Psoas muscle (tissue), 8 donors: ENCODE measurements around the gene AGPAT4. TPM values are rescaled to one million over a fixed set of nuclear protein-coding genes. Genes with fewer than 3 reads are reported as not detected.

Source experiments
- ATAC-seq, 4 donors: fragments of 200-7000 bp; cut with Tn5 transposase; one replicate each; pipeline ENCODE4 v1.9.1; 2020; ENCODE audit warnings: moderate library complexity in 3 of 4, mild to moderate bottlenecking in 2 of 4
- DNase-seq, 2 donors: peaks; one replicate each; pipeline ENCODE4 v3.0.0-alpha.2; 2020
- H3K27ac ChIP-seq: fragments of 200-600 bp; one replicate; pipeline ENCODE4 v1.8.0; 2022
- H3K27me3 ChIP-seq, 3 donors: fragments of 200-600 bp in 1 of 3; one replicate each; pipeline versions ENCODE4 v1.6.1 to v1.8.0; 2013 to 2022; ENCODE audit warnings: low read length in 2 of 3, mild to moderate bottlenecking in 2 of 3, moderate library complexity in 1 of 3; ENCODE audit not compliant: insufficient read depth in 3 of 3
- H3K36me3 ChIP-seq, 2 donors: fragments of 200-600 bp in 1 of 2; one replicate each; pipeline versions ENCODE4 v1.6.1 to v1.8.0; 2013 to 2022; ENCODE audit warnings: low read depth in 1 of 2, mild to moderate bottlenecking in 1 of 2, moderate library complexity in 1 of 2; ENCODE audit not compliant: insufficient read depth in 1 of 2
- H3K4me1 ChIP-seq: fragments of 200-600 bp; one replicate; pipeline ENCODE4 v1.8.0; 2022
- H3K4me3 ChIP-seq: fragments of 200-600 bp; one replicate; pipeline ENCODE4 v1.8.0; 2022; ENCODE audit warnings: mild to moderate bottlenecking
- H3K9me3 ChIP-seq: fragments of 200-600 bp; one replicate; pipeline ENCODE4 v1.8.0; 2022
- CTCF ChIP-seq: fragments of 200-600 bp; IDR thresholded peaks from one replicate; pipeline ENCODE4 v1.8.0; 2022; ENCODE audit warnings: antibody characterized with exemption
- WGBS, 3 donors: extraction: QIAGEN DNeasy Blood & Tissue Kit; methylation state at CpG; one replicate each; pipeline versions ENCODE4 v1.1.6 to v1.1.7; 2013; 5-methylcytosine and 5-hydroxymethylcytosine counted together
- intact Hi-C, 2 donors: fragments of 100-400 bp; cut with DNase I; formaldehyde crosslinking; loops; one replicate each; pipeline versions ENCODE4 v1.11.0 to v1.14.2; 2022
- polyA plus RNA-seq, 3 donors: library from polyadenylated mRNA; stranded (reverse); fragments of 200-250 nt; gene quantifications; one replicate each; pipeline ENCODE4 v1.2.3, GENCODE V29; 2013
- total RNA-seq, 4 donors: library from RNA; stranded (reverse); fragmentation: NEBNext Ultra II Directional in 2 of 4; extraction: Animal tissue kit (Norgen Biotek cat#: 25700) in 2 of 4; gene quantifications; one replicate each; pipeline versions ENCODE4 v1.2.1 to v1.2.4, GENCODE V29; 2021 to 2023
- donor health status: healthy with polysubstance abuse.
- donor health status: DM: no; HTN: no; CAD: no; lungs with moderate emphysema.
- donor health status: Bipolar disorder and iron deficiency.
- donor health status: healthy.
- donor health status: DM: yes; HTN: yes; CAD: no.
- donor health status: DM: no; HTN: no; CAD: no.
- donor health status: DM: no; HTN: no; CAD: no.
- donor health status: DM: yes; HTN: yes; CAD: no.

AGPAT4 gene
- total and polyA plus RNA-seq, 7 donors, result 0.18 to 1.7 (median 0.59) TPM

DNA sequence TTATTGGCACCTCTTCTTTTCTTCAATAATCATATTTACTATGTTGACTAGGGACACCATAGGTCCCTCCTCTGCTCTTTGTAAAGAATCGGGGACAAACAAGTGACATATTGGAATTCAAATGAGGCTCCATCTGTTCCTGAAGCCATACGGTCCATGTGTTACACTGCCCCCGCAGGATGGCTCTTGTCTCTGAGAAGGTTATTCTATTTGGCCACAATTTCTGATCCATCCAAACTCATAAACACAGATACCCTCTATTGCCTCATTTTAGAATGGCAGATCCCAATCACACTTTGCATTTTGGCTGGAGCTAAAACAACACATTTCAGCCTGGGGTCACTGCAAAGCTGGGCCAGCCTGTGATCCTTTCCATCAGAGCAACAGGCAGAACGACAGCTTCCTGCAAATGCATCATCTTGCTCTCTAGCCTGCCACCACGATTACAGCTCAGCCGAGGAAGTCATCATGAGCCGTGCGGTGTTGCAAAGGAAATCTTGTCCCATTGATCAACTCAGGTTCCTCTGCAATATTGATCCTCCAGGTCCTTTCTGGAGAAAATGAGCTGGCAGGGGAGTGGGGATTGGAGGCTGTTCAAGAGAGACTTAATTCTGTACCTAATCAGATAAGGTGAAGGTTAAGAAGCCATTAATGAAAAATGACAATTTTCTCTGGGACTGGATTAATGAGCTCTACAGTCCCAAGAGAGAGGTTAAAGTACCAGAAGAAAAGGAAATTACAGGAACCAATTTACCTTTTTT lies 73.1 kb downstream of the AGPAT4 start:
- intact Hi-C loops, result no loop called here
- ATAC-seq (no peak), DNase-seq (no peak)
- Histone ChIP-seq H3K9me3 (no peaks in the 10 kb centered on the region), H3K27ac (no peak overlapping the region), H3K27me3 (no peaks in the 10 kb centered on the region), H3K4me3 (no peak overlapping the region), H3K36me3 (no peaks in the 10 kb centered on the region), H3K4me1 (no peaks in the 10 kb centered on the region)
- no peak for TF ChIP-seq CTCF
- WGBS, 3 donors, result 66 to 78% (median 68%) methylated on average over 8 of the region's 8 CpGs

DNA sequence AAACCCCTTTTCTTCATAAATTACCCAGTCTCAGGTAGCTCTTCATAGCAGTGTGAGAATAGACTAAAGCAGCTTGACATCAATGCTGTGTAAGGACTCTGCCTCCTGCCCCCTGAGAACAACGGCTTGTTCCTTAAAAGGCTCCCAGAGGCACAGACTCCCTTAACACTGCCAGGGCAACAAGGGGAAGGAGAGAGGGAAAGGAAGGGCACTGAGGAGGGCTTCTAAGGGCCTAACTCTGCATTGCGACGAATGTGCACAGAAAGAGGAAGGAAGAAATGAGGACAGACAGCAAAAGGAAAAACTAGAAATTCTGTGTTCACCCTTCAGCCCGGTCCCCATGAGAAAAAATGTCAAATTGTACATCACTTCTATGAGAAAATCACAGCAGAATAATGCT lies 74.0 kb downstream of the AGPAT4 start:
- no peak overlapping the region for H3K27ac ChIP-seq
- no peaks in the 10 kb centered on the region for H3K36me3 ChIP-seq
- H3K4me3 ChIP-seq, result no peak overlapping the region
- no peak for TF ChIP-seq CTCF
- WGBS, 3 donors, result 88 to 93% (median 88%) methylated on average over 4 of the region's 4 CpGs
- no peaks in the 10 kb centered on the region for H3K27me3 ChIP-seq
- ATAC-seq (no peak), DNase-seq (no peak)
- intact Hi-C loops, result no loop called here
- H3K9me3 ChIP-seq, result no peaks in the 10 kb centered on the region
- no peaks in the 10 kb centered on the region for H3K4me1 ChIP-seq

GRCh38 chr6:161198783-161199460 lies 74.9 kb downstream of the AGPAT4 start:
- intact Hi-C loops, result no loop called here
- Histone ChIP-seq H3K9me3 (no peaks in the 10 kb centered on the region), H3K27me3 (no peaks in the 10 kb centered on the region), H3K27ac (no peak overlapping the region), H3K36me3 (no peaks in the 10 kb centered on the region), H3K4me1 (no peaks in the 10 kb centered on the region), H3K4me3 (no peak overlapping the region)
- 92 to 95% (median 92%) methylated on average over 9 of the region's 9 CpGs for WGBS, 3 donors
- no peak for TF ChIP-seq CTCF
- ATAC-seq (no peak), DNase-seq (no peak)

GRCh38 chr6:161198176-161198575 lies 75.7 kb downstream of the AGPAT4 start:
- H3K4me1 ChIP-seq, result no peaks in the 10 kb centered on the region
- H3K27ac ChIP-seq, result no peak overlapping the region
- no peak for ATAC-seq
- H3K9me3 ChIP-seq, result no peaks in the 10 kb centered on the region
- 38 to 52% (median 41%) methylated on average over 4 of the region's 4 CpGs for WGBS, 3 donors
- H3K27me3 ChIP-seq, result no peaks in the 10 kb centered on the region
- no peak for DNase-seq
- TF ChIP-seq CTCF, result no peak
- intact Hi-C loops, result no loop called here
- H3K36me3 ChIP-seq, result no peaks in the 10 kb centered on the region
- H3K4me3 ChIP-seq, result no peak overlapping the region
